ENCODE results near the gene PPP2R5C. TPM values are rescaled to one million over a fixed set of nuclear protein-coding genes. Genes with fewer than 3 reads are reported as not detected.

PPP2R5C gene
- total RNA-seq, 1 donor from 2014 or later = 125 TPM

GRCh38 chr14:101908795-101909194, 147.3 kb downstream of the PPP2R5C start:
- no peaks in the 10 kb centered on the region for H3K4me1 Mint-ChIP-seq
- H3K36me3 Mint-ChIP-seq = peaks cover 37% of the 10 kb centered on the region
- TF ChIP-seq CTCF (IDR thresholded peaks at IDR 0.05; ENCODE audit: unreplicated experiment) = no peak
- H3K27me3 Mint-ChIP-seq (ENCODE audit: low read depth) = no peaks in the 10 kb centered on the region
- H3K27ac Mint-ChIP-seq = no peak overlapping the region
- no peaks in the 10 kb centered on the region for H3K9me3 Mint-ChIP-seq
- no peak for DNase-seq (ENCODE audit: low spot score in 2 of 2, unreplicated experiment in 2 of 2)
- H3K4me3 Mint-ChIP-seq = no peak overlapping the region

GRCh38 chr14:101909371-101910096, 148.0 kb downstream of the PPP2R5C start:
- no peak overlapping the region for H3K27ac Mint-ChIP-seq
- no peak for DNase-seq (ENCODE audit: low spot score in 2 of 2, unreplicated experiment in 2 of 2)
- no peak overlapping the region for H3K4me3 Mint-ChIP-seq
- no peak for TF ChIP-seq CTCF (IDR thresholded peaks at IDR 0.05; ENCODE audit: unreplicated experiment)
- no peaks in the 10 kb centered on the region for H3K9me3 Mint-ChIP-seq
- peaks cover 41% of the 10 kb centered on the region for H3K36me3 Mint-ChIP-seq
- no peaks in the 10 kb centered on the region for H3K27me3 Mint-ChIP-seq (ENCODE audit: low read depth)
- no peaks in the 10 kb centered on the region for H3K4me1 Mint-ChIP-seq

- H3K27me3 Mint-ChIP-seq (ENCODE audit: low read depth) = no peaks in the 10 kb centered on the region
- H3K36me3 Mint-ChIP-seq = peaks cover 36% of the 10 kb centered on the region
- peaks cover 3% of the 10 kb centered on the region for H3K4me1 Mint-ChIP-seq
- no peak for TF ChIP-seq CTCF (IDR thresholded peaks at IDR 0.05; ENCODE audit: unreplicated experiment)
- DNase-seq (ENCODE audit: low spot score in 2 of 2, unreplicated experiment in 2 of 2) = no peak
- no peak overlapping the region for H3K4me3 Mint-ChIP-seq
- no peak overlapping the region for H3K27ac Mint-ChIP-seq
- H3K9me3 Mint-ChIP-seq = no peaks in the 10 kb centered on the region
Observed at GRCh38 chr14:101912841-101913240, 151.3 kb downstream of the PPP2R5C start.

GRCh38 chr14:101914083-101914482, 152.6 kb downstream of the PPP2R5C start:
- no peaks in the 10 kb centered on the region for H3K27me3 Mint-ChIP-seq (ENCODE audit: low read depth)
- no peak for TF ChIP-seq CTCF (IDR thresholded peaks at IDR 0.05; ENCODE audit: unreplicated experiment)
- no peak overlapping the region for H3K4me3 Mint-ChIP-seq
- peaks cover 33% of the 10 kb centered on the region for H3K36me3 Mint-ChIP-seq
- no peaks in the 10 kb centered on the region for H3K9me3 Mint-ChIP-seq
- DNase-seq (ENCODE audit: low spot score in 2 of 2, unreplicated experiment in 2 of 2) = no peak
- peaks cover 5% of the 10 kb centered on the region for H3K4me1 Mint-ChIP-seq
- H3K27ac Mint-ChIP-seq = no peak overlapping the region

GRCh38 chr14:101915871-101916815, 154.6 kb downstream of the PPP2R5C start:
- no peaks in the 10 kb centered on the region for H3K9me3 Mint-ChIP-seq
- no peaks in the 10 kb centered on the region for H3K27me3 Mint-ChIP-seq (ENCODE audit: low read depth)
- peaks cover 32% of the 10 kb centered on the region for H3K36me3 Mint-ChIP-seq
- no peak for DNase-seq (ENCODE audit: low spot score in 2 of 2, unreplicated experiment in 2 of 2)
- H3K4me1 Mint-ChIP-seq = peaks cover 5% of the 10 kb centered on the region
- no peak overlapping the region for H3K4me3 Mint-ChIP-seq
- H3K27ac Mint-ChIP-seq = no peak overlapping the region
- no peak for TF ChIP-seq CTCF (IDR thresholded peaks at IDR 0.05; ENCODE audit: unreplicated experiment)
